ENCODE results near the gene VPS39. TPM values are rescaled to one million over a fixed set of nuclear protein-coding genes. Genes with fewer than 3 reads are reported as not detected.

The VPS39 gene
- total and polyA plus RNA-seq, 3 donors from 2014 or later = 71.8 to 135 (median 120) TPM

DNA sequence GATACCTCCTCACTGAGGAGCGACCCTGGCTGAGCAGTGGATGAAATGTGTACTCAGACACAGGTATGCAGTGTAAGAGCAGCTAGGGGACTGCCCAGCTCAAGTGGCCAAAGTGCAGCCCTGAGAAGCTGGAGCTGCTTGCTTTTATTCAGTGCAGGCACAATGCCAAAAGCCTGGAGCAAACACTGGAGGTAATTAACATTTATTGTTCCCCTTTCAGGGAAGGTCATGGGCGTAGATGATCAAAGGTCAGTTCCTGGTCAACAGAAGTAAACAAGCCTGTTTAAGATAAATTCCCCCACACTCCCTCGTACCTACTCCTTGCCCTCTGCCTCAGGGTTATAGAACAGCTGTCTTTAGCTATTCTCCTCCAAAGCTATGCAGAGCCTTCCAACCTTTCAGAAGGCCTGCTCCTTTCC is 69.1 kb downstream of the VPS39 start:
- Histone ChIP-seq H3K27ac (no peak overlapping the region), H3K4me3 (no peak overlapping the region), H3K4me1 (no peaks in the 10 kb centered on the region), H3K9me3 (no peaks in the 10 kb centered on the region), H3K36me3 (ENCODE audit: low read depth, missing control alignments) (no peaks in the 10 kb centered on the region), H3K27me3 (no peaks in the 10 kb centered on the region)
- WGBS, 2 donors = 83 to 84% methylated on average over 3 of the region's 3 CpGs
- TF ChIP-seq POLR2A (IDR thresholded peaks at IDR 0.05) = no peak
- TF ChIP-seq, protein P1, sequence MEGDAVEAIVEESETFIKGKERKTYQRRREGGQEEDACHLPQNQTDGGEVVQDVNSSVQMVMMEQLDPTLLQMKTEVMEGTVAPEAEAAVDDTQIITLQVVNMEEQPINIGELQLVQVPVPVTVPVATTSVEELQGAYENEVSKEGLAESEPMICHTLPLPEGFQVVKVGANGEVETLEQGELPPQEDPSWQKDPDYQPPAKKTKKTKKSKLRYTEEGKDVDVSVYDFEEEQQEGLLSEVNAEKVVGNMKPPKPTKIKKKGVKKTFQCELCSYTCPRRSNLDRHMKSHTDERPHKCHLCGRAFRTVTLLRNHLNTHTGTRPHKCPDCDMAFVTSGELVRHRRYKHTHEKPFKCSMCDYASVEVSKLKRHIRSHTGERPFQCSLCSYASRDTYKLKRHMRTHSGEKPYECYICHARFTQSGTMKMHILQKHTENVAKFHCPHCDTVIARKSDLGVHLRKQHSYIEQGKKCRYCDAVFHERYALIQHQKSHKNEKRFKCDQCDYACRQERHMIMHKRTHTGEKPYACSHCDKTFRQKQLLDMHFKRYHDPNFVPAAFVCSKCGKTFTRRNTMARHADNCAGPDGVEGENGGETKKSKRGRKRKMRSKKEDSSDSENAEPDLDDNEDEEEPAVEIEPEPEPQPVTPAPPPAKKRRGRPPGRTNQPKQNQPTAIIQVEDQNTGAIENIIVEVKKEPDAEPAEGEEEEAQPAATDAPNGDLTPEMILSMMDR (IDR thresholded peaks at IDR 0.05) = no peak
- intact Hi-C loops (cut with DNase I; ENCODE audit: low total_unique reads) = no loop called here
- DNase-seq = no peak

DNA sequence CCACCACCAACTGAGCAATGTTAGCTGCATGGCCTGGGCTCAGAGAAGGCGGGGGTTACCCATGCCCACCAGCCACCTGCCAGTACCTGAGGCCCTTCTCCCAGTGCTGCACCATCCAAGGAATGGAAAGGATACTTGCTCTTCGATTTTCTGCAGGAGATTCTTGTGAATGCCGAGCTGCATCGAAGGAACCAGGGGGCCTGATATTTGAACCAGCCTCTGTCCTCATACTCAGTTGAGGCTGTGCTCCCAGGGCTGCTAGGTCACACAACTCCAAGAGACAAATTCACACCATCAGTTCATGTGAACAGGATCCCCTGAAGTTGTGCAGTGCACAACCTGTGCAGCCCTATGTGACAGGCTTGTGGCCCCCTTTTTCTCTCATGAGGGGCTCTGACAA is 69.7 kb downstream of the VPS39 start:
- intact Hi-C loops (cut with DNase I; ENCODE audit: low total_unique reads) = no loop called here
- Histone ChIP-seq H3K4me3 (no peak overlapping the region), H3K27ac (no peak overlapping the region), H3K36me3 (ENCODE audit: low read depth, missing control alignments) (no peaks in the 10 kb centered on the region), H3K27me3 (no peaks in the 10 kb centered on the region), H3K9me3 (no peaks in the 10 kb centered on the region), H3K4me1 (no peaks in the 10 kb centered on the region)
- 87 to 100% methylated on average over 1 to 4 of the region's 4 CpGs for WGBS, 2 donors
- TF ChIP-seq, protein P1 (IDR thresholded peaks at IDR 0.05) = no peak
- no peak for TF ChIP-seq POLR2A (IDR thresholded peaks at IDR 0.05)
- DNase-seq = peak; percentile 2

DNA sequence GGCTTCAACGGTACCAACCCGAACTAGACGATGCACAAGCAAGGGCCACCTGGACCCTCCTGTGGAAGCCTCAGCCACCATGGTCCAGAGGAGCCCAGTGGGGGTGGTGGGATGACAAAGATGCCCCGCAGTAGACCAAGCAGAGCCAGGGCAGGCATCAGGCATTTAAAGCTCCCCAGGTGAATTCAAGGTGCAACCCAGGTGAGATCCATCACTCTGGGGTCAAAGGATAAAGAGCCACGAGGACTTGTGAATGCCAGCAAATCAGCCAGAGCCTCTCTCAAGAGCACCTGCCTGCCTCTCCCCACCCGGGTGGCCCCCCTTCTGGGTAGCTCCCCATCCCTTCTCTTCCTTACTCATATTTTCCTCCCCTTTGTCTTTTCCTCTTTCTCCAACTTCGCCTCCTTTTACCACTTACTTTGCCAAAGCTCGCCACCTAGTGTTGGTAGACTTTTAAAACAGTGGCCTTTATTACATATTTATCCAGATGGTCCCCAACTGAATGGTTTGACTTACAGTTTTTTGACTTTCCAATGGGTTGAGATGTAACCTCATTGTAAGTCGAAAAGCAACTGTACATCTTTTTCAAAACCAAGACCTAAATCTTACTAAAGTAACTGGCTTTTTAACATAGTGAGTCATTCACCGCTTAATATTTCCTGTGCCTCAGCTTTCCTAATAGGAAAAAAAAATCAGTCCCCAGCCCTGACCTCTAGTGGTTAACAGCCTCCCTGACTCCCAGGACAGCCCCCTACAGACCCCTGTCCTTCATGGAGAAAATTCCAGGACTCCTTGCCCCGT is 70.4 kb downstream of the VPS39 start:
- WGBS, 2 donors = 53 to 61% methylated on average over 10 to 11 of the region's 11 CpGs
- H3K4me1 ChIP-seq = no peaks in the 10 kb centered on the region
- no peaks in the 10 kb centered on the region for H3K36me3 ChIP-seq (ENCODE audit: low read depth, missing control alignments)
- H3K27ac ChIP-seq = no peak overlapping the region
- no peak overlapping the region for H3K4me3 ChIP-seq
- H3K9me3 ChIP-seq = no peaks in the 10 kb centered on the region
- TF ChIP-seq POLR2A (IDR thresholded peaks at IDR 0.05) = no peak
- TF ChIP-seq, protein P1 (IDR thresholded peaks at IDR 0.05) = peak; percentile 41 to 65 (median 53)
- intact Hi-C loops (cut with DNase I; ENCODE audit: low total_unique reads) = no loop called here
- H3K27me3 ChIP-seq = no peaks in the 10 kb centered on the region
- DNase-seq = peak; percentile 48

DNA sequence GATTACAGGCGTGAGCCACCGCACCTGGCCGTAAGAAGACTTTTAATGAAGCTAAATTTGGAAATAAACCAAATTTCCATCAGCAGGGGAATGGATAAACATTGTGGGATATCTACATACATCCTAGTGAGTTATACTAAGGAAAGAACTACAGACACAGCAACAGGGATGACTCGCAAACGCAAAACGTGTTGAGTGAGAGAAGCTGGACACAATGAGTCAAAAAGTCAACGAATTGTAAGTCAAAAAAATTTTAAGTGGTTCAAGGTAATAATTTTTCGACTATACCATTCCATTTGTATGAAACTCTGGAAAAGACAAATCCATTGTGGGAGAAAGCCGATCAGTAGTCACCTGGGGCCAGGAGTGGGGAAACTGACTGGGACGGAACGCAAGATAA is 71.6 kb downstream of the VPS39 start:
- Histone ChIP-seq H3K4me3 (no peak overlapping the region), H3K27ac (no peak overlapping the region), H3K4me1 (no peaks in the 10 kb centered on the region), H3K9me3 (no peaks in the 10 kb centered on the region), H3K36me3 (ENCODE audit: low read depth, missing control alignments) (no peaks in the 10 kb centered on the region), H3K27me3 (no peaks in the 10 kb centered on the region)
- no peak for DNase-seq
- intact Hi-C loops (cut with DNase I; ENCODE audit: low total_unique reads) = no loop called here
- no peak for TF ChIP-seq POLR2A (IDR thresholded peaks at IDR 0.05)
- TF ChIP-seq, protein P1 (IDR thresholded peaks at IDR 0.05) = no peak
- WGBS, 2 donors = 88 to 93% methylated on average over 11 of the region's 11 CpGs

DNA sequence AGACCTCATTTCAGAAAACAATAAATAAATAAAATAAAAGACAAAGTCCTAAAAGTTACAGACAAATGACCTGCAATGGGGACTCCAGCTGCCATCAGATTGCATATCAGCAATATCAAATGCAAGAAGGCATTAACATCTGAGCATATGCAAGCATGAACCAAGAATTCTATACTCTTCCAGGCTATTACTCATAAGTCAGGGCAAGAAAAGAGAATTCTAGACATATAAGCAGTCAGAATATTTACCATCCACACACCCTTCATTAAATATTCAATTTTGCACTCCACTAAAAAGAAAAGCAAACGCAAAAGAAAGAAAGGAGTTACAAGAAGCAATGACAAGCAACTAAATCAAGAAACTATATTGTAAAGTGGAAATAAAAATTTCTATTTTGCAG is 72.8 kb downstream of the VPS39 start:
- intact Hi-C loops (cut with DNase I; ENCODE audit: low total_unique reads) = no loop called here
- Histone ChIP-seq H3K9me3 (no peaks in the 10 kb centered on the region), H3K27me3 (no peaks in the 10 kb centered on the region), H3K4me1 (no peaks in the 10 kb centered on the region), H3K4me3 (no peak overlapping the region), H3K36me3 (ENCODE audit: low read depth, missing control alignments) (no peaks in the 10 kb centered on the region), H3K27ac (no peak overlapping the region)
- DNase-seq = no peak
- TF ChIP-seq POLR2A (IDR thresholded peaks at IDR 0.05) = no peak
- TF ChIP-seq, protein P1 (IDR thresholded peaks at IDR 0.05) = no peak
- 79 to 85% methylated on average over 1 of the region's 1 CpG for WGBS, 2 donors

Measured in testis (tissue), 3 donors.